D721Med (cell line): Measurements from ENCODE around the gene SBF2.

ENCODE experiments used
- DNase-seq: peaks from one replicate; pipeline ENCODE4 v3.0.0; 2011; ENCODE audit warnings: low spot score; ENCODE audit not compliant: insufficient read length
- FAIRE-seq: peaks from 2 replicates; lab custom pipeline; 2011; peaks lifted over from hg19 to GRCh38; lab: Jason Lieb, UNC
- TF ChIP-seq, protein P1 (sequence below): IDR thresholded peaks from 2 replicates; pipeline ENCODE4 v1.5.1; 2012; ENCODE audit warnings: mild to moderate bottlenecking, control low read depth; ENCODE audit not compliant: insufficient read depth; ENCODE audit errors: missing control alignments

Gene SBF2

DNA sequence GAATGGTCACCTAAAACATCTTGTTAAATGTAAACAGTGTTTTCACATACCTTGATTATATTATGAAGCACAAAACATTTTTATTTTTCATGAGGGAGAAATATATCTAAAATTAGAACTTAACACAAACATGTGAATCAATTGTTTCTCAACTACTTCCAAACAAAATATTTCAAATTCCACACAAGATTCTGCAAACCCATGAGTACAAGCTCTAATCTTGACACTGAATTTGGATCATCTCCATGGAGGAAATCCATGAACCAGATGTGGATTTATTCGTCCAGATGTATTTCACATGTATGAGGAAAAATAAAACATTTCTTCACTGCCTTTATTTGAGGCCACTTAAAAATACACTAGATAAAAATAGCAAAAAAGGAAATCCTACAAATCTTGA lies 184.2 kb downstream of the SBF2 start:
- no peak for DNase-seq
- no peak for FAIRE-seq
- TF ChIP-seq, protein P1, sequence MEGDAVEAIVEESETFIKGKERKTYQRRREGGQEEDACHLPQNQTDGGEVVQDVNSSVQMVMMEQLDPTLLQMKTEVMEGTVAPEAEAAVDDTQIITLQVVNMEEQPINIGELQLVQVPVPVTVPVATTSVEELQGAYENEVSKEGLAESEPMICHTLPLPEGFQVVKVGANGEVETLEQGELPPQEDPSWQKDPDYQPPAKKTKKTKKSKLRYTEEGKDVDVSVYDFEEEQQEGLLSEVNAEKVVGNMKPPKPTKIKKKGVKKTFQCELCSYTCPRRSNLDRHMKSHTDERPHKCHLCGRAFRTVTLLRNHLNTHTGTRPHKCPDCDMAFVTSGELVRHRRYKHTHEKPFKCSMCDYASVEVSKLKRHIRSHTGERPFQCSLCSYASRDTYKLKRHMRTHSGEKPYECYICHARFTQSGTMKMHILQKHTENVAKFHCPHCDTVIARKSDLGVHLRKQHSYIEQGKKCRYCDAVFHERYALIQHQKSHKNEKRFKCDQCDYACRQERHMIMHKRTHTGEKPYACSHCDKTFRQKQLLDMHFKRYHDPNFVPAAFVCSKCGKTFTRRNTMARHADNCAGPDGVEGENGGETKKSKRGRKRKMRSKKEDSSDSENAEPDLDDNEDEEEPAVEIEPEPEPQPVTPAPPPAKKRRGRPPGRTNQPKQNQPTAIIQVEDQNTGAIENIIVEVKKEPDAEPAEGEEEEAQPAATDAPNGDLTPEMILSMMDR: no peak

DNA sequence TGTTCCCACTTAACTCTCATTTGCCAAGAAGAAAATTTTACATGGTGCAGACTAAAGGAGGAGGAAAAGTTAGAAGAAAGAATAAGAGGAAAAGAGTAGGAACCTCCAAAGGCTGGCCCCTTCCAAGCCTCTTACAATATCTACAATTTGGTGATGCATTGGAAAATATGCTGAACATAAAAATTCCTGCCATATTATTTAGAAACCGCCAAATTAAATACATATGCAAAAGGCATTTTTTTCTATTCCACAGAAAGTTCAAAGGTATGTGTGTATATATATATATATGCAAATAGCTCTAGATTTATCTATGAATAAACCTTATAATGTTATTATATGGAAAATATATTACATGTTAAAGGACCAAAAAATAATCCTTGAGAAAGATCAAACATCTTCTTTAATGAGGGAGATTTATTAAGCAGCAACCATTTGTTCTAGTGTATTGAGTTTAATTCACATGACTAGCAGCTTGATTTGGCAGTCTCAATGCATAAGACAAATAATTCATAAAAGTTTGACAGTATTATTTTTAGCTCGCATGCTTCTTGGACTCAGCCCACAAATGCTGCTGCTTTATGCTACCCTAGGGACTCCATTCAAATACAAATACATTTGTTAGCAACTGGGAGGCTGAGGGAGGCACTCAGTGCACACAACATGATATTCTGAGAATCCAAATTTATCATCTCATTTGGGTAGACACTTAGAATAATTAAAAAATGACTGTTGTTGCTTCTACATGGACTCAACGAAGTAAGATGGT lies 184.9 kb downstream of the SBF2 start:
- DNase-seq: no peak
- TF ChIP-seq, protein P1: no peak
- FAIRE-seq: no peak

GRCh38 chr11:10107497-10107896 lies 186.5 kb downstream of the SBF2 start:
- DNase-seq: no peak
- no peak for FAIRE-seq
- TF ChIP-seq, protein P1: no peak

- FAIRE-seq (no peak), DNase-seq (no peak)
Measured at GRCh38 chr11:10097615-10098014, 196.4 kb downstream of the SBF2 start.

GRCh38 chr11:10096987-10097386 lies 197.0 kb downstream of the SBF2 start:
- TF ChIP-seq, protein P1: no peak
- DNase-seq (no peak), FAIRE-seq (no peak)

More at GRCh38 chr11:10097615-10098014, 196.4 kb downstream of the SBF2 start:
- TF ChIP-seq, protein P1: no peak

- TF ChIP-seq, protein P1: no peak
- DNase-seq: no peak
- no peak for FAIRE-seq
Measured at GRCh38 chr11:10095412-10096208, 198.4 kb downstream of the SBF2 start.
